Muscle layer of duodenum (tissue), 2 donors: ENCODE results near the gene CPLANE1.
A peak's percentile ranks its signal among the peaks of the same experiment; 100 is the strongest.
"Not testable (repeated sequence)": the region's sequence is repeated elsewhere in the genome, so short reads cannot be mapped to it uniquely, and the experiment has no call there.

ENCODE experiments used
- H3K27ac ChIP-seq: one replicate; pipeline ENCODE4 v1.7.0; 2013; ENCODE audit warnings: mild to moderate bottlenecking, low read length
- H3K27me3 ChIP-seq: one replicate; pipeline ENCODE4 v1.7.0; 2013; ENCODE audit warnings: low read depth, mild to moderate bottlenecking, control low read depth, low read length
- H3K36me3 ChIP-seq, 2 donors: one replicate each; pipeline ENCODE4 v1.7.0; 2013; ENCODE audit warnings: low read length in 2 of 2, control low read depth in 1 of 2, mild to moderate bottlenecking in 1 of 2; ENCODE audit not compliant: insufficient read depth in 2 of 2, control insufficient read depth in 1 of 2
- H3K4me1 ChIP-seq, 2 donors: one replicate each; pipeline ENCODE4 v1.7.0; 2013; ENCODE audit warnings: low read length in 2 of 2, mild to moderate bottlenecking in 2 of 2, control low read depth in 1 of 2, moderate library complexity in 1 of 2; ENCODE audit not compliant: insufficient read depth in 2 of 2, control insufficient read depth in 1 of 2
- H3K4me3 ChIP-seq, 2 donors: one replicate each; pipeline ENCODE4 v1.7.0; 2013; ENCODE audit warnings: low read length in 2 of 2, low read depth in 1 of 2, mild to moderate bottlenecking in 1 of 2
- H3K9me3 ChIP-seq, 2 donors: one replicate each; pipeline ENCODE4 v1.7.0; 2013; ENCODE audit warnings: low read length in 2 of 2, control low read depth in 1 of 2, mild to moderate bottlenecking in 1 of 2; ENCODE audit not compliant: control insufficient read depth in 1 of 2
- donor health status: healthy.

The CPLANE1 gene

DNA sequence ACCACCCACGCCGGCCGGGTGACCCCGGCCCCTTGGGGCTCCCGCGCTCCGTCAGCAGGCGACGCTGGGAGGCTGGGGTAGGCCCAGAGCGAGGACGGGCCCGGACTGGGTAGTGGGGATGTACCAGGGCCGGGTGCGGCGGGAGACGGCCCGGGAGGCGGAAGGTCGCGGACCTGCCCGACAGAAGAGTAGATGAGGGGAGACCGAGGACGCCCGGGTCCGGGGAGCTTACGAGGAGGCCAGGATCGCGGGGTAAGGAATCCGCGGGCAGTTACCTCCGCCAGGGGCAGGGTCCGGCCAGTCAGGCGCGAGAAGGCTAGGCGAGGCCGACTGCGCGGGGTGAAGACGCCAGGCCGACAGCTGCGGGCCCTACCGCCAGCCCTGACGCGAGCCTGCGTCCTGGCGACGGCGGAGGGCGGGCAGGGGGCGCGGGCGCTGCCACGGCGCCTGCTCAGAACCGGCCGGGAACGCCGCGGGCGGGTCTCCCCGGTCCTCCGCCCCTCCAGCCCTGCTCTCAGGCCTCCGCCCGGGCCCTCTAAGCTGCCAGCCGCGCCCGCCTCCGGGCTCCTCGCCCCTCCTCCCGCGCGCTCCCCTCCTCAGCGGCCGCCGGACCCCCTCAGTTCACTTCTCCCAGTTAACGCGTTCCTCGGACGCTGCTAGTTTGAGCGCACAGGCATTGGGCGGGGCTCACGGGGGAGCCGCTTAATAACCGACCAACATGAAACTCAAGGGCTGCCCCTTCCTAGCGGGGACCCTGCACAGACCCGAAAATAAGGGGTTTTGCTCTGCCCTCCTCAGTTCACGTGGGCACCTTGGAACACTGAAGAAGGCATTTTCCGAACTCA, at the start of gene CPLANE1:
CPLANE1 (minus strand) TSS at position 407 of the 845 bp plus-strand sequence. CDS start 1,678 bp downstream, outside the sequence.
- Histone ChIP-seq H3K27ac (peak within 1 kb of the TSS; percentile 29), H3K4me3 (peak within 1 kb of the TSS; percentile 77 to 89), H3K27me3 (no peaks in the 10 kb centered on the region), H3K36me3 (peaks cover 2 to 3% of the 10 kb centered on the region in 2 donors), H3K9me3 (peaks cover 0 to 3% of the 10 kb centered on the region in 2 donors), H3K4me1 (peaks cover 0 to 16% of the 10 kb centered on the region in 2 donors)

DNA sequence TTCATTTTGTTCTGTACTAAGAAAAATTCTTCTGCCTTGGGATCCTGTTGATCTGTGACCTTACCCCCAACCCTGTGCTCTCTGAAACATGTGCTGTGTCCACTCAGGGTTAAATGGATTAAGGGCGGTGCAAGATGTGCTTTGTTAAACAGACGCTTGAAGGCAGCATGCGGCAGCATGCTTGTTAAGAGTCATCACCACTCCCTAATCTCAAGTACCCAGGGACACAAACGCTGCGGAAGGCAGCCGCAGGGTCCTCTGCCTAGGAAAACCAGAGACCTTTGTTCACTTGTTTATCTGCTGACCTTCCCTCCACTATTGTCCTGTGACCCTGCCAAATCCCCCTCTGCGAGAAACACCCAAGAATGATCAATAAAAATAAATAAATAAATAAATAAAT, 47.1 kb upstream of the CPLANE1 start:
- not testable (repeated sequence) for H3K4me1 ChIP-seq, H3K4me3 ChIP-seq, H3K27ac ChIP-seq, H3K9me3 ChIP-seq, H3K27me3 ChIP-seq
- peaks cover 29 to 53% of the 10 kb centered on the region in 2 donors for H3K36me3 ChIP-seq

DNA sequence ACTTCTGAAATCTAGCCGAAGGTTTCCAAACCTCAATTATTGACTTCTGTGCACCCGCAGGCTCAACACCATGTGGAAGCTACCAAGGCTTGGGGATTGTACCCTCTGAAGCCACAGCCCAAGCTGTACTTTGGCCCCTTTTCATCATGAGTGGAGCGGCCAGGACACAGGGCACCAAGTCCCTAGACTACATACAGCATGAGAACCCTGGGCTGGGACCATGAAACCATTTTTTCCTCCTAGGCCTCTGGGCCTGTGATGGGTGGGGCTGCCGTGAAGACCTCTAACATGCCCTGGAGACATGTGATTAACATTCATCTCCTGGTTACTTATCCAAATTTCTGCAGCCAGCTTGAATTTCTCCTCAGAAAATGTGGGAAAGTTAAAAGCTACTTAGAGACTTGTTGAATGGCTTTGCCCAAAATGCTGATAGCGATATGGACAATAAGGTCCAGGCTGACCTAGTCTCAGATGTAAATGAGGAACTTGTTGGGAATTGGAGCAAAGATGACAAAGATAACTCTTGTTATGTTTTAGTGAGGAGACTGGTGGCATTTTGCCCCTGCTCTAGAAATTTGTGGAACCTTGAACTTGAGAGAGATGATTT, 34.1 kb upstream of the CPLANE1 start:
- Histone ChIP-seq H3K27me3 (no peaks in the 10 kb centered on the region), H3K4me3 (no peak overlapping the region), H3K4me1 (no peaks in the 10 kb centered on the region), H3K27ac (no peak overlapping the region), H3K36me3 (no peaks in the 10 kb centered on the region), H3K9me3 (no peaks in the 10 kb centered on the region)

GRCh38 chr5:37275511-37275910, 26.3 kb upstream of the CPLANE1 start:
- Histone ChIP-seq H3K4me3 (no peak overlapping the region), H3K9me3 (peaks cover 0 to 4% of the 10 kb centered on the region in 2 donors), H3K36me3 (no peaks in the 10 kb centered on the region), H3K4me1 (no peaks in the 10 kb centered on the region), H3K27ac (no peak overlapping the region), H3K27me3 (no peaks in the 10 kb centered on the region)

DNA sequence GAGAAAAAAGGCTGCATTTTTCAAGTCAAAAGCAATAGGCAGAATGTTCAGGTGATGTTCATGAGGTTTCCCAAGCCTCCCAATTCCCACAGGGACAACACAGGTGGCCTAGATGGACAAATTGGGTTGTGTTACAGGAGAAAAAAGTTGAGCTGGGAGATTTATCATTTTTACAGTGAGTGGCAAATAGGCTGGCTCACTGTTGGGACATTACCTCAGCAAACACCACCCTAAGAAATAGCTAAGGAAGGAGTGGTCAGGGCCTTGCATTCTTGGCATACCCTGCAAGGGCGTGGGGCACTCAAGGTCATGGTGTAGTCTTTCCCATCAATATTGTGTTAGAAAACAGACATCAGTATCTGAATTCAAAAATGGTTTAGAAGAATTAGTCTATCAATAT, 23.3 kb upstream of the CPLANE1 start:
- no peaks in the 10 kb centered on the region for H3K27me3 ChIP-seq
- H3K4me3 ChIP-seq, result no peak overlapping the region
- no peak overlapping the region for H3K27ac ChIP-seq
- H3K36me3 ChIP-seq, result no peaks in the 10 kb centered on the region
- no peaks in the 10 kb centered on the region for H3K4me1 ChIP-seq
- peaks cover 0 to 8% of the 10 kb centered on the region in 2 donors for H3K9me3 ChIP-seq

DNA sequence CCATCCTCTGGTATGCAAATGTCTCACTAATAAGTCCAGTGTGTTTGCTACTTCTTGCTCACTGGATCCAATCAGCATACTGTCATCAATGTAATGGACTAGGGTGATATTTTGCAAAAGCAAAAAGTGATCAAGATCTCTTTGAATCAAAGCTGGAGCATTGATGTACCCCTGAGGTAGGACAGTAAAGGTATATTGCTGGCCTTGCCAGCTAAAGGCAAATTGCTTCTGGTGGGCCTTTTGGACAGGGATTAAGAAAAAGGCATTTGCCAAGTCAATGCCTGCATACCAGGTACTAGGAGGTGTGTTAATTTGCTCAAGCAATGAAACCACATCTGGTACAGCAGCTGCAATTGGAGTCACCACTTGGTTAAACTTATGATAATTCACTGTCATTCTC, 18.9 kb upstream of the CPLANE1 start:
- H3K27ac ChIP-seq, H3K9me3 ChIP-seq, H3K4me3 ChIP-seq, H3K36me3 ChIP-seq, H3K4me1 ChIP-seq, H3K27me3 ChIP-seq: not testable (repeated sequence)

GRCh38 chr5:37255774-37256358, 6.7 kb upstream of the CPLANE1 start:
- no peak overlapping the region for H3K4me3 ChIP-seq
- H3K4me1 ChIP-seq, result no peaks in the 10 kb centered on the region
- no peaks in the 10 kb centered on the region for H3K36me3 ChIP-seq
- no peak overlapping the region for H3K27ac ChIP-seq
- no peaks in the 10 kb centered on the region for H3K27me3 ChIP-seq
- peaks cover 0 to 5% of the 10 kb centered on the region in 2 donors for H3K9me3 ChIP-seq

GRCh38 chr5:37254581-37254980, 5.4 kb upstream of the CPLANE1 start:
- Histone ChIP-seq H3K4me1 (peaks cover 0 to 5% of the 10 kb centered on the region in 2 donors), H3K27ac (no peak overlapping the region), H3K27me3 (no peaks in the 10 kb centered on the region), H3K4me3 (no peak overlapping the region), H3K36me3 (no peaks in the 10 kb centered on the region), H3K9me3 (peaks cover 0 to 5% of the 10 kb centered on the region in 2 donors)

DNA sequence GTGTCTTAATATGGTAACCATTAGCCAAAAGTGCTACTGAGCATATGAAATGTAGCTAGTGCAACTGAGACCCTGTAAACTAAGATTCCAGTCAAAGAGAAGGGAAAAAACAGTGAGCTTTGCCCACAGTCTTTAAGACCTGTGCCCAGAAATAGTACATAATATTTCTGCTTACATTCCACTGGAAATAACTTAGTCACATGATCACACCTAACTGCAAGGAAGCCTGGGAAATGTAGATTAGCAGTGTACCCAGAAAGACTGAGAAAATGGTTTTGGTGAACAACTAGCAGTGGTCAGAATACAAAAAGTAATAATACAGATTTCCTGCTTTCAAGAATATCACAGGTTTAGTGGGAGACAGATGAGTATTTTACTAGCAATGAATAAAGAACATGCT, 2.5 kb upstream of the CPLANE1 start:
- H3K36me3 ChIP-seq, result no peaks in the 10 kb centered on the region
- H3K4me3 ChIP-seq, result no peak overlapping the region
- peaks cover 0 to 16% of the 10 kb centered on the region in 2 donors for H3K4me1 ChIP-seq
- peaks cover 0 to 3% of the 10 kb centered on the region in 2 donors for H3K9me3 ChIP-seq
- no peaks in the 10 kb centered on the region for H3K27me3 ChIP-seq
- no peak overlapping the region for H3K27ac ChIP-seq

DNA sequence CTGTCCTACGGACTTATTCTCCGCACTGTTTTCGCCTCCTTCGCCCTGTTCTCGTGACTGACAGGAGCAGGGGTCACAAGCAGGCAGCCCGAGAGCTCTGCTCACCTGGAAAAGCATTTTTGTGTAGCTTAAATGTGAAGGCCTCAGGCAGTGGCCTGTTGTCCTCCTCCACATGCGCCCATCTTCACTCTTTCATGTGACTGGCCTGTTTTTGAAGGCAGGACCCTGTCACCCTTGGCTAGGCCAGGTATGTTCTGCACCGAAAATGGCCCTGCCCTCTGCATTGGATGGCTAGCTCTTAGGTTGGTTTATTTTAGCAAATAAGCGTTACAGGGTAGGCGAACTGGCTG, 614 bp upstream of the CPLANE1 start:
- H3K4me3 ChIP-seq, result peak overlapping the region; percentile 77 to 89
- peaks cover 0 to 3% of the 10 kb centered on the region in 2 donors for H3K36me3 ChIP-seq
- H3K27ac ChIP-seq, result no peak overlapping the region
- H3K9me3 ChIP-seq, result peaks cover 0 to 3% of the 10 kb centered on the region in 2 donors
- H3K4me1 ChIP-seq, result peaks cover 0 to 16% of the 10 kb centered on the region in 2 donors
- no peaks in the 10 kb centered on the region for H3K27me3 ChIP-seq

- Histone ChIP-seq H3K27me3 (no peaks in the 10 kb centered on the region), H3K9me3 (no peaks in the 10 kb centered on the region), H3K4me1 (peaks cover 0 to 16% of the 10 kb centered on the region in 2 donors), H3K36me3 (peaks cover 3% of the 10 kb centered on the region in 2 donors), H3K27ac (peak overlapping the region; percentile 29), H3K4me3 (peak overlapping the region; percentile 77 to 89)
Measured at GRCh38 chr5:37248421-37248969, 681 bp downstream of the CPLANE1 start.
